ENCODE data around the gene APOBEC3C.
"Not testable (repeated sequence)": the region's sequence is repeated elsewhere in the genome, so short reads cannot be mapped to it uniquely, and the experiment has no call there.

Gene APOBEC3C

GRCh38 chr22:38984224-38984623, 29.8 kb upstream of the APOBEC3C start:
- DNase-seq = no peak

DNA sequence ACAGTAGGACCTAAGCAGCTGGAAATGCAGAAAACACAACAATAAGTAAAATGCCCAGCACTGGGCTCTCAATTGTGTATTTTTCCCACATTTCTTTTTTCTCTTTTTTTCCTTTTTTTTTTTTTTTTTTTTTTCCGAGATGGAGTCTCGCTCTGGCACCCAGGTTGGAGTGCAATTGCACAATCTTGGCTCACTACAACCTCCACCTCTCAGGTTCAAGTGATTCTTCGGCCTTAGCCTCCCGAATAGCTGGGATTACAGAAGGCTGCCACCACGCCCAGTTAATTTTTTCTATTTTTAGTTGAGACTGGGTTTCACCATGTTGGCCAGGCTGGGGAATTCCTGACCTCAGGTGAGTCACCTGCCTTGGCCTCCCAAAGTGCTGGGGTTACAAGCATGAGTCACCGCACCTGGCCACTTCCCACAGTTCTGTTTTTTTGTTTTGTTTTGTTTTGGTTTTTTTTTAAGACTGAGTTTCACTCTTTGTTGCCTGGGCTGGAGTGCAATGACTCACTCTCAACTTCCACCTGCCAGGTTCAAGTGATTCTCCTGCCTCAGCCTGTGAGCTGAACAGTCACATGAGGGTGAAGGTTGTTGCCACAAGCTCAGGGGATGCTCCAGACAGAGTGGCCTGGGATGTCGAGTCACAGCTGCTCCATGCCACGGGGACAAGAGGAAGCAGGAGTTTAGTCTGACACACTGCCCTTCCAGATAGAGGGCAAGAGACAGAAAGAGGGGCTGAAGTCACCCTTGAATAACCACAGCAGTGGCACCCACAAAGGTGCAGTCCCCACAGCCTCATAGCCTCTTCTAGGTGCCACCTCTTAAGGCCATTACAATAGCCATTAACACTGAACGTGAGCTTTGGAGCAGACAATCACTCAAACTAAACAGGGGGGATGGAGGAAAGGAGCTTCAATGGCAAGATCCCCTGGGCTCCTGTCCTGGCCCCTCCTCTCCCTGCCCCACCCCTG, 29.0 kb upstream of the APOBEC3C start:
- DNase-seq = peak; percentile 80

DNA sequence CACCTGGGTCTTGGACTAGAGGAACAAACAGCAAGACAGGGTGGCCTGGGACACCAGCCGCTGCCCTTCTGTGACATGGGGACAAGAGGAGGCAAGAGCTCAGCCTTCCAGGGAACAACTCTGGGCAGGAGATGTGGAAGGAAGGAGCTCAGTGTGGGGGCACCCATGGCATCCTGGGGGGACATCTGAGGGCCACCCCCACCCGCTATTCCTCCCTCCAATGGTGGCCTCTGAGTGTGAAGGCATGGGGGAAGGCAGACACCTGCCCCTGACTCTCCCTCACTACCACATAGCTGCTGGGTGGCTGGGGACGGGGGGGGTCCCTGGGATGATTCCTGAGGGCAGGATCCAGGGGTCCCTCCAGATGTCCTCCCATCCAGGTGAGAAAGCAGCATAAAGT, 27.4 kb upstream of the APOBEC3C start:
- DNase-seq = no peak

- DNase-seq = no peak
Measured at GRCh38 chr22:38987171-38987895, 26.7 kb upstream of the APOBEC3C start.

DNA sequence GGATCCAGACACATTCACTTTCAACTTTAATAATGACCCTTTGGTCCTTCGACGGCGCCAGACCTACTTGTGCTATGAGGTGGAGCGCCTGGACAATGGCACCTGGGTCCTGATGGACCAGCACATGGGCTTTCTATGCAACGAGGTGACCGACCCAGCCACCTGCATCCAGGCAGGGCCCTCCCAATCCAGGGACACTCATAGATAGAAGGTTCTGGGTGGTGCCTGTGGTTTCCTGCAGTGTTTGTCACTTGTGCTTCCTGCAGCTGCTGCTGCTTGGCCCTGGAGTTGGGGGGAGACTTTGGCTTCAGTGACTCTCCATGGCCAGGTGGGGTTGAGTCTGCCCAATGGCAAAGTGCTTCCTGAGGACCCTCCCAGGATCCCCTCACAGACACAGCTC, 24.6 kb upstream of the APOBEC3C start:
- no peak for DNase-seq

GRCh38 chr22:38992871-38993371, 21.1 kb upstream of the APOBEC3C start:
- DNase-seq = not testable (repeated sequence)

- no peak for DNase-seq
Measured at GRCh38 chr22:38996105-38996504, 18.0 kb upstream of the APOBEC3C start.

DNA sequence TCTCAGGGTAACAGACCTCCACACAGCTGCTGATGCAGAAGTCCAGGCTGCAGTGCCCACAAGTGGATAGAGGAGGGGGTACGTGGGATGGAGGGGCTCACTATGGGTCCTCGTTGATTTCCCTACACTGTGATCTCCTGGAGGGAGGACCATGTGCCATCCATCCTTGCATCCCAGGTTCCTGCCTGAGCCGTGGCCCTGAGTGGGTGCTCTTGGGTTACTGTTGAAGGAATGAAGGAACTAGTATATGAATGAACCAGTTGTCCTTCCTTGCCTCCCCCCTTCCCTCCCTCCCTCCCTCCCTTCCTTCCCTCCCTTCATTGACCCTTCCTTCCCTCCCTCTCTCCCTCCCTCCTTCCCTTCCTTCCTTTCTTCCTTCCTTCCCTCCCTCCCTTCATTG, 16.5 kb upstream of the APOBEC3C start:
- DNase-seq = no peak

DNA sequence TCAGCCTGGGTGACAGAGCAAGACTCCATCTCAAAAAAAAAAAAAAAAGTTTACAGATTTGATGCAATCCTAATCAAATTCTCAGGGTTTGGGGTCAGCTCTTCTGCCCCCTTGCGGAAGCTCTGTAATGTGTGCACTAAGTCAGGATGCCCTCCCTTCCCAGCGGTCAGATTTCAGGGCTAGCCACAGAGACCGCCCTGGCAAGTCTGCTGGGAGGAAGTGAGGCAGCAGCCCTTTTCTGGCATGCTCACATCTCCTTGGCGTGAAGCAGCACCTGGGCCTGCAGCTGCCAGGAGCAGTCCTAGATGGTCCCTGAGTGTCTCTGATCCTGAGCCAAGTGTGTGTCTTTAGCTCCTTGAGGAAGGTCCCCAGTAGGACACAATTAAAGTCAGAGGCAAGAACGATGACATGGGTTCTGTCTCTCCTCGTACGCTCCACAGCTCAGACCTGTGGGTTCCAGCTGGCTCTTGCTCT, 10.9 kb upstream of the APOBEC3C start:
- DNase-seq = peak; percentile 76

- no peak for DNase-seq
Measured at GRCh38 chr22:39007177-39007576, 6.9 kb upstream of the APOBEC3C start.

DNA sequence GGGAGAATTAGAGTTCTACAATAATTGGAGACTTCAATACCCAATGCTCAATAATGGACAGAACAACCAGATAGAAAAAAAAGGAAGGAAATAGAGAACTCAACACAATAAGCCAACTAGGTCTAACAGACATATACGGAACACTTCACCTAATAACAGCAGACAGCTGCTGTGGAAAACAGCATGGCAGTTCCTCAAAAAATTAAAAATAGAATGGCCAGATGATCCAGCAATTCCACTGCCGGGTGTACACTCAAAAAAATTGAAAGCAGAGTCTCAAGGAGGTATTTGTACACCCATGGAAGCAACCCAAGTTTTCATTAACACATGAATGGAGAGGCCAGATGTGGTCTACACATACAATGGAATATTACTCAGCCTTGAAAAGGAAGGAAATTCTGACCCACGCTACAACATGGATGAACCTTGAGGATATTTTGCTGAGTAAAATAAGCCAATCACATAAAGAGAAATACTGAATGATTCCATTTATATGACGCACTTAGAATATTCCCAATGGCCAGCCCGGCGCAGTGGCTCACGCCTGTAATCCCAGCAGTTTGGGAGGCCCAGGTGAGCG, 5.7 kb upstream of the APOBEC3C start:
- not testable (repeated sequence) for DNase-seq

DNA sequence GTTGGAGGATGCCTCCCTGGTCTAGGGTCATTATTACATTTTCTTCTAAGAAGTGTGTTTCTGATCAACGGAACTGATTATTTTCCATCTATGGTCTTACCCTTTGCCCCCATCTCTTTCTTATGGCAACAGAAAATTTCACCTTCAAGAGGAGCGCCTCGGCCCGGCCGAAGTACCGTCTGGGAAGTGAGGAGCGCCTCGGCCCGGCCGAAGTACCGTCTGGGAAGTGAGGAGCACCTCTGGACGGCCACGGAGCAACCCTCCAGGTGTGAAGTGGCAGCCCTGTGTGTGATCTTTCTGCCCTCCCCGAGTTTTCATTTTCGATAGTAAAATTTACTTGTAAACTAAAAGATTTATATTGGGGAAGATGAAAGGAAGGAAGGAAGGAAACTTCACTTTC, 3.1 kb upstream of the APOBEC3C start:
- no peak for DNase-seq

DNA sequence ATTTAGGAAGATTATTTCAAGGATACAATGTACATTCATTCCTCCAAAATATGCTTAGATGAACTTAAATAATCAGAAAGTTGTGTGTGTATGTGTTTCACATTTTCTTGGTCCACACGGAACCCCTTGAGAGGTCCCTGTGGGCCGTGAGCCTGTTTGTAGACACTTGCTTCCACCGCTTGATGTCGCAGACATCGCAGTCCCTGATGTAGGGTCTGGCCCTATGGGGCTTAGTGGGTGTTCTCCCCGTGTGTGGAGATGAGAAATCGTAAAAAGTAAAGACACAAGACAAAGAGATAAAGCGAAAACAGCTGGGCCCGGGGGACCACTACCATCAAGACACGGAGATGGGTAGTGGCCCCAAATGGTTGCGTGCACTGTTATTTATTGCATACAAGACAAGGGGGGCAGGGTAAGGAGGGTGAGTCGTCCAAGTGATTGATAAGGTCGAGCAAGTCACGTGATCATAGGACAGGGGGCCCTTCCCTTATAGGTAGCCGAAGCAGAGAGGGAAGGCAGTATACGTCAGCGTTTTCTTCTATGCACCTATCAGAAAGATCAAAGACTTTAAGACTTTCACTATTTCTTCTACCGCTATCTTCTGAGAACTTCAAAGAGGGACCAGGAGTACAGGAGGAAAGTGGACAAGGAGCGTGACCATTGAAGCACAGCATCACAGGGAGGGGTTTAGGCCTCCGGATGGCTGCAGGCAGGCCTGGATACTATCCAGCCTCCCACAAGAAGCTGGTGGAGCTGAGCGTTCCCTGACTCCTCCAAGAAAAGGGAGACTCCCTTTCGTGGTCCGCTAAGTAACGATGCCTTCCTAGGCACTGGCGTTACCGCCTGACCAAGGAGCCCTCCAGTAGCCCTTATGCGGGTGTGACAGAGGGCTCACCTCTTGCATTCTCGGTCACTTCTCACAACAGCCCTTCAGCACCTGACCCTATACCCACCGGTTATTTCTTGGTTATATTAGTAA, 1.2 kb upstream of the APOBEC3C start:
- no peak for DNase-seq

GRCh38 chr22:39013561-39013941, 506 bp upstream of the APOBEC3C start:
- DNase-seq = not testable (repeated sequence)

DNA sequence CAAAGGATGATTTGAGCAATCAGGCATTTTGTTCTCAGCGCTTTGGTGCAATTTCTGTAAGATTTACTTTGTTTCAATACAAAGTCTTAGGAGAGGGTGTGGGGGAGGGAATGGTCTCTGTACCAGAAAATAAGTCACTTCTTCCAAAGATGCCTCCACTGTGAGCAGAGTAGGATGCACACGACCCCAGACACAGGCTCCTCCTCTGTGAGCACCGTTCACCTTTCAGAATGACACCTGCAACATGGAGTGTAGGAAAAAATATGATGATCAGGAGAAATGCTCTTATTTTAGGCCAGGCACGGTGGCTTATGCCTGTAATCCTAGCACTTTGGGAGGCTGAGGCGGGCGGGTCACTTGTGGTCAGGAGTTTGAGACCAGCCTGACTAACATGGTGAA, 665 bp downstream of the APOBEC3C start:
- not testable (repeated sequence) for DNase-seq

DNA sequence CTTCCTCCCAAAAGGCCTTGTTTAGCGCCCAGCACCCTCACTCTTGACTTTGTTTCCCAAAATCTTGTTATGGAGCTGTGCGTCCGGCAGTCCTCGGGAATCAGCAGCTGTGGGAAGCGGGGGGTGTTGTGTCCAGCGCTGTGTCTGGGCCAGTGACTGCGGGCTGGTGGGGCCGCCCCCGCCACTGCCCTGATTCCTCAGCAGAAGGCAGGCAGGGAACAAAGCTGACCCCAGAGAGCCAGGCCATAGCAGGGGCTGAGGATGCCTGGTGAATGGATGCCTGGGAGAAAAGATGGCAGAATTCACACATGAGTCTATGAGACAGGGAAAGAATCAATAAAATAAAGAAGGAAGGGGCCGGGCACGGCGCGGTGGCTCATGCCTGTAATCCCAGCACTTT, 2.5 kb downstream of the APOBEC3C start:
- DNase-seq = no peak

- DNase-seq = no peak
Measured at GRCh38 chr22:39017596-39018365, 3.7 kb downstream of the APOBEC3C start.

- DNase-seq = not testable (repeated sequence)
Measured at GRCh38 chr22:39020021-39020651, 6.1 kb downstream of the APOBEC3C start.

GRCh38 chr22:39021552-39022250, 7.6 kb downstream of the APOBEC3C start:
- DNase-seq = no peak
